VCaP (cell line): Measurements from ENCODE around the gene SESN3.
A peak's percentile ranks its signal among the peaks of the same experiment; 100 is the strongest.

Experiments used
- H3K27ac ChIP-seq: fragments of 450-650 bp; 2 replicates; pipeline ENCODE4 v1.5.1; 2017
- CTCF ChIP-seq: fragments of 450-650 bp; conservative IDR thresholded peaks from 2 replicates; pipeline ENCODE4 v1.5.1; 2017; ENCODE audit warnings: mild to moderate bottlenecking, moderate library complexity

Gene SESN3

DNA sequence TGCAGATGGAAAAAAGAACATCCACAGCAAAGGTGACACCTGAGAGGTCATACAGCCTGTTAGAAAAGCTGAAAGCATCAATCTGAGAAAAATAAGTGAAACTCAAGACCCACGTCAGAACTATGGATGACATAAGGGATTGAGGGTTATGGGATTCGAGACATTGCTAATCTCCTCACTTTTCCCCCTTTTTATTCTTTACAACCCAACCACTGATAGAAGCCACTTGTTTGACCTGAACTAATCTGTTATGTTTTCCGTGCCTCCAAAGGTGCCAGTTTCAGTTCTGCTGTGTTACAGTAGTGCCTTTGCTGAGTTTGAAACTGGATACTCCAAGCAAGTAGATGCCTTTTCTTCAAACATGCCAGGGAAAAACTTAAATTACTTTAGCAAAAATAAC is 16.9 kb upstream of the SESN3 start:
- no peak for TF ChIP-seq CTCF
- no peak overlapping the region for H3K27ac ChIP-seq

DNA sequence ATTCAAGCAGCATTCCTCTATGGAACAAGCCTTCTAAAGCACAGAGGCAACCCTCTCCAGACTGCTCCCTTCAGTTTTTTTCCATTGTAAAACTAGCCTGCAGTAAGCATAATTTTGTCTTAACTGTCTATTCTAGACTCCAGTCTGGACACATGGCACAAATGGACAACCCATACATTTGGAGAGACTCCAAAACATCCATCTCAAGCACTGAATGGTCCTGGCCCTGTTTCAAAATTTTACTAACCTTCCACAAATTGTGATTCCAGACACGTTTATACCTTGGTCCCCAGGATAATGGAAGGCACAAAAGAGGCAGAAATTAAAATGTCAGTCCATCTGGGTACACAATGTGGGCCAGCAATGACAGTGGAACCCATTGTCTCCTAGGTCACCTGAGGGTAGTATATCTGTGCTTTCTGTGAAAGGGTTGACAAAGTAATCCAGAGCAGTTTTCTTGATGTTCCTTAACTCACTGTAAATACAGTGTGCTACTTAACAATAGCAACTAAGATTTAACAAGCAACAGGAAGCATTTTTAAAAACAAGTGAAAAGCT is 16.2 kb upstream of the SESN3 start:
- no peak overlapping the region for H3K27ac ChIP-seq
- no peak for TF ChIP-seq CTCF

DNA sequence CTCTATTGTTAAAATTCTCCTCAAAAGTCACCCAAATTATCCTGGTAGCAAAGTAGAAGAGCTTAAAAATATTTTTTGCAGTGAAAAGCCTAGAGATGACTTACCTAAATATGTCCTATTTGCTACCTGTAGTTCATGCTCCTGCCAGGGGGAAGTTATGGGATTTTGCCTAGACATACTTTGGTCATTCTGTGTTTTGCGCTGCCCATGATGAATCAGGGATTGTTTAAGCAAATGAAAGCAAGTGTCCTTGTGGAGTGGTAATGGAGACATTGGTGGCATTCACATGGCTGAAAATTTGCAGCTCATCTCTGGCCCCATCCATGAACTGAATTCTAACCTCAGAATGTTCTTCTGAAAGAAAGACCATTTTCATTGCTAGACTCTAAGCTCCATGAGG is 14.6 kb upstream of the SESN3 start:
- H3K27ac ChIP-seq: no peak overlapping the region
- no peak for TF ChIP-seq CTCF

DNA sequence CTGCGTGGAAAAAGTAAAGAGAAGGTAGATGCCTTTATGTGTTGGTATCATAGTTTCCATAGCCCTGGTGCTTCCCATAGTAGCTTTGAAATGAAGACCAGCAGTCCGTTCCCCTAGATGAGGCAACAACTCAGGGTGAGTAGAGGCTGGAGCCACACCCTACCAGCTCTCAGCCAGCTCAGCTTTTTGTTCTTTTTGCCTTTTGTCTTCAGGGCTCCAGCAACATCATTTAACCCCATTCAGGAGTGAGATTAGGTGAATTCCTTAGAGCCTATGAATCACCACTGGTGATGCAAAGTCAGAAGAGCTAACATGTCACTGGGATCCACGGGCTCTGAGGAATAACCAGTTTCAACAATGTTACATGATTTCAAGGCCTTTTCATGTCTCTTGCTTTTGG is 14.0 kb upstream of the SESN3 start:
- H3K27ac ChIP-seq: no peak overlapping the region
- TF ChIP-seq CTCF: no peak

DNA sequence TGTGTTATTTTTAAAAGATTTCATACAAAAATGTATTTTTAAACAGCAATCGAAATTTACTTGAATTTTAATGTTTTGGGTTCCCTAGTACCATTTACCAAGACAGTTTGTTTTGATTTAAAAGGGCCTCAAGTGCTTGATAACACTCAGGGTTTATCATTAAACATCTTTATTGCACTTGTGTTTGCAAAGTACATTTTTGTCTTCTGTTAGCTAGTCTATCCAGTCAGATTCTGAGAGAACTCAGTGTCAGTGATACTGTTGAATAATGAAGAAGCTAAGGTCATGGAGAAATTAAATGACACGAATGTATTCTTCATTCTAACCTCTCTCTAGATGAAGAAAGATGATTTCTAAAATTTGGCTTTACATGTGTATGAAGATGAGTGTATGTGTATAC is 12.7 kb upstream of the SESN3 start:
- no peak for TF ChIP-seq CTCF
- H3K27ac ChIP-seq: peak overlapping the region; percentile 34

- peak overlapping the region; percentile 34 for H3K27ac ChIP-seq
- TF ChIP-seq CTCF: no peak
Observed at GRCh38 chr11:95242845-95243605, 12.0 kb upstream of the SESN3 start.

DNA sequence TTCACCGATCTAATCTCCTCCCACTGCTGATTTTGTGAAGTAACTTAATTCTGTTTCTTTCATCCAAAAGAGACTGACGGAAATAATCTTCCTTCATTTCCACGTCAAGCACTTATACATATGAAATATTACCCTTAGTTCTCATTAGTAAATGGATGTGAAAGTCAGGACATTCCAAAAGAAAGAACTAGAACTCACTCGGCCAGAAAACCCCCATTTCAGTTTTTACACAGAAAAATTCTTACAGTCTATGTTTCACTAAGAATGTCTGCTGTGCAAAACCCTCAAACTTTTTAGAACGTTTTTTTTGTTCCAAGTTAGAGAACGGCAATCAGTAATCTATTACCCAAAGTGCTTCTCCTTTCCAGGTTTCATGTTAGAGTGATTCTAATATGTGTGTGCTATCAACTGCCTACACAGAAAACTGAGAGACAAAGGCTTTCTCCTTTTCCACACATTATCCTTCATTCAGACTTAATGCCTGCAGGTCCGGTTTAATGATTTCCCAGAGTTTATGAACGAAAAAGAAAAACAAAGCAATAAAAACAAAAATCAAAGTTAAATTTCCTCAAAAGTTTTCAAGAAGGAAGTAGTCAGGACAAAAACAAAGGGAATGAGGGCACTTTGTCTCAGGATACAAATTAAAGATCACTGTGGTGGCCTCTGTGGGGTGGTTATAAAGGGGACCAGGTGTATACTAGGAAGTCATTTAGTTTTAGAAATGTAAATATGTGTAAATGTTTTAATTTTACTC is 11.3 kb upstream of the SESN3 start:
- no peak for TF ChIP-seq CTCF
- peak overlapping the region; percentile 34; the same call in 1 of the 2 replicates for H3K27ac ChIP-seq
